ENCODE measurements around the gene ZSWIM6. TPM values are rescaled to one million over a fixed set of nuclear protein-coding genes. Genes with fewer than 3 reads are reported as not detected.

Gene ZSWIM6
- polyA plus RNA-seq, 3 donors = 1.7 to 33.5 (median 2.7) TPM

DNA sequence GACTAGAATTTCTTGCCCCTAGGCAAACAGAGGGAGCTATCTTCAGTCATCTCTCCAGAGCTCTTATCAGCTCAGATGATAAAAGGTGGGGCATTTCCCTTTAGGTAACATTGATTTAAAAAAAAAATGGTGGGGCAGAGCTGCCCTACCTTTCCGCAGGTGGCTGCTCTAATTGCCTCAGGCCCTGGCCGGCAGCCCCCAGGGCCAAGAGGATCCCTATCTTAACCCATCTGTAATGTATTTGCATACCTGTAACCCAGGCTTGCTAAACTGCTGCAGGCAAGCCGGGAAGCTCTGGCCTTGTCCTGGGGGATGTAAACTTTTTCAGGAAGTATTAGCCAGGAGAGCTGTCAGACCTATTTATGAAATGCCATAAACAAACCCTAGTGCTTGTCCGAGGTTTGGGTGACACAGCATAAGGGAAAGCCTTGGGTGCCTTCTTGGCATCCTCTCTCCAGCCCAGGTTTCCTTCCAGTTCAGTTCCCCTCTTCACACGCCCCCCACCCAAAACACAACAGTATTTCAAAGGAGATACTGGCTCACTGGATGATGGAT lies 20.9 kb upstream of the ZSWIM6 start:
- Mint-ChIP-seq H3K4me1 (peaks cover 48% of the 10 kb centered on the region), H3K36me3 (no peaks in the 10 kb centered on the region), H3K27ac (peak overlapping the region in 2 of 7 donors; percentile 4 to 15), H3K9me3 (no peaks in the 10 kb centered on the region), H3K4me3 (no peak overlapping the region), H3K27me3 (ENCODE audit: low read depth in 3 of 3) (peaks cover 0 to 5% (median 2%) of the 10 kb centered on the region in 3 donors)
- Histone ChIP-seq H3K27ac (ENCODE audit: low read depth in 1 of 2, low read length in 2 of 2) (no peak overlapping the region), H3K79me2 (ENCODE audit: insufficient read depth, low read length) (no peaks in the 10 kb centered on the region), H3K27me3 (ENCODE audit: control insufficient read depth in 2 of 2, insufficient read depth in 2 of 2, low read length in 2 of 2) (no peaks in the 10 kb centered on the region), H3K9ac (ENCODE audit: insufficient read depth, low read length, poor library complexity, severe bottlenecking) (no peak overlapping the region), H3K36me3 (replicated peaks in 1 of 2; ENCODE audit: control insufficient read depth in 1 of 2, insufficient read depth in 2 of 2, low read length in 2 of 2) (no peaks in the 10 kb centered on the region), H3K9me3 (replicated peaks in 1 of 2; ENCODE audit: control insufficient read depth in 1 of 2, insufficient read depth in 1 of 2, low read length in 2 of 2) (no peaks in the 10 kb centered on the region), H3K4me1 (ENCODE audit: control insufficient read depth in 1 of 2, insufficient read depth in 2 of 2, low read length in 2 of 2) (peaks cover 30 to 41% of the 10 kb centered on the region in 2 donors), H2AFZ (ENCODE audit: insufficient read depth, low read depth, low read length, poor library complexity, severe bottlenecking) (no peak overlapping the region), H3K4me2 (replicated peaks; ENCODE audit: extremely low read depth, low read length, poor library complexity, severe bottlenecking) (no peak overlapping the region), H3K4me3 (replicated peaks in 1 of 3; ENCODE audit: low read depth in 2 of 3, low read length in 3 of 3) (no peak overlapping the region), H4K20me1 (ENCODE audit: insufficient read depth, low read length) (no peaks in the 10 kb centered on the region)
- WGBS (ENCODE audit: insufficient coverage) = 100% methylated on average over 2 of the region's 5 CpGs
- no peak for TF ChIP-seq CTCF (IDR thresholded peaks at IDR 0.05)
- intact Hi-C loops (cut with micrococcal nuclease) = no loop called here
- DNase-seq = no peak

GRCh38 chr5:61311836-61312808 lies 19.9 kb upstream of the ZSWIM6 start:
- Histone ChIP-seq H3K4me1 (ENCODE audit: control insufficient read depth in 1 of 2, insufficient read depth in 2 of 2, low read length in 2 of 2) (peaks cover 21 to 32% of the 10 kb centered on the region in 2 donors), H3K27ac (ENCODE audit: low read depth in 1 of 2, low read length in 2 of 2) (no peak overlapping the region), H3K79me2 (ENCODE audit: insufficient read depth, low read length) (no peaks in the 10 kb centered on the region), H2AFZ (ENCODE audit: insufficient read depth, low read depth, low read length, poor library complexity, severe bottlenecking) (no peak overlapping the region), H3K4me3 (replicated peaks in 1 of 3; ENCODE audit: low read depth in 2 of 3, low read length in 3 of 3) (no peak overlapping the region), H3K9ac (ENCODE audit: insufficient read depth, low read length, poor library complexity, severe bottlenecking) (no peak overlapping the region), H3K9me3 (replicated peaks in 1 of 2; ENCODE audit: control insufficient read depth in 1 of 2, insufficient read depth in 1 of 2, low read length in 2 of 2) (no peaks in the 10 kb centered on the region), H3K36me3 (replicated peaks in 1 of 2; ENCODE audit: control insufficient read depth in 1 of 2, insufficient read depth in 2 of 2, low read length in 2 of 2) (no peaks in the 10 kb centered on the region), H3K4me2 (replicated peaks; ENCODE audit: extremely low read depth, low read length, poor library complexity, severe bottlenecking) (no peak overlapping the region), H4K20me1 (ENCODE audit: insufficient read depth, low read length) (no peaks in the 10 kb centered on the region), H3K27me3 (ENCODE audit: control insufficient read depth in 2 of 2, insufficient read depth in 2 of 2, low read length in 2 of 2) (no peaks in the 10 kb centered on the region)
- Mint-ChIP-seq H3K27me3 (ENCODE audit: low read depth in 3 of 3) (peaks cover 0 to 3% (median 0%) of the 10 kb centered on the region in 3 donors), H3K4me3 (no peak overlapping the region), H3K36me3 (no peaks in the 10 kb centered on the region), H3K4me1 (peaks cover 38% of the 10 kb centered on the region), H3K9me3 (no peaks in the 10 kb centered on the region), H3K27ac (peak overlapping the region in 1 of 7 donors; percentile 72)
- TF ChIP-seq CTCF (IDR thresholded peaks at IDR 0.05) = no peak
- WGBS (ENCODE audit: insufficient coverage) = 100% methylated on average over 1 of the region's 8 CpGs
- intact Hi-C loops (cut with micrococcal nuclease) = no loop called here
- no peak for DNase-seq
